Small intestine (tissue), 7 donors: ENCODE data around the gene CER1. TPM values are rescaled to one million over a fixed set of nuclear protein-coding genes. Genes with fewer than 3 reads are reported as not detected.

ENCODE experiments used
- DNase-seq, 2 donors: peaks; one replicate each; pipeline versions ENCODE4 v3.0.0 to v3.0.0-alpha.2; 2013
- FAIRE-seq: peaks from 2 replicates; lab custom pipeline; 2012; peaks lifted over from hg19 to GRCh38; lab: Jason Lieb, UNC
- H3K27ac ChIP-seq, 3 donors: one replicate each; pipeline ENCODE4 v1.5.1; 2013; ENCODE audit warnings: low read length in 2 of 3, mild to moderate bottlenecking in 2 of 3, control low read depth in 1 of 3, inconsistent platforms in 1 of 3, low read depth in 1 of 3, moderate library complexity in 1 of 3
- H3K27me3 ChIP-seq, 3 donors: one replicate each; pipeline ENCODE4 v1.6.1; 2013; ENCODE audit warnings: low read length in 3 of 3, inconsistent platforms in 1 of 3; ENCODE audit not compliant: control insufficient read depth in 3 of 3, insufficient read depth in 3 of 3
- H3K36me3 ChIP-seq, 3 donors: one replicate each; pipeline ENCODE4 v1.6.1; 2013; ENCODE audit warnings: low read length in 3 of 3, inconsistent platforms in 1 of 3, low read depth in 1 of 3, mild to moderate bottlenecking in 1 of 3, moderate library complexity in 1 of 3; ENCODE audit not compliant: control insufficient read depth in 3 of 3, insufficient read depth in 2 of 3
- H3K4me1 ChIP-seq, 3 donors: one replicate each; pipeline ENCODE4 v1.6.1; 2013; ENCODE audit warnings: low read length in 2 of 3, inconsistent platforms in 1 of 3, low read depth in 1 of 3, mild to moderate bottlenecking in 1 of 3, moderate library complexity in 1 of 3; ENCODE audit not compliant: control insufficient read depth in 3 of 3, insufficient read depth in 2 of 3
- H3K4me3 ChIP-seq, 3 donors: one replicate each; pipeline ENCODE4 v1.5.1; 2013; ENCODE audit warnings: low read length in 3 of 3, control low read depth in 1 of 3, inconsistent platforms in 1 of 3, low read depth in 1 of 3, mild to moderate bottlenecking in 1 of 3, moderate library complexity in 1 of 3
- H3K9me3 ChIP-seq, 2 donors: one replicate each; pipeline ENCODE4 v1.6.1; 2013; ENCODE audit warnings: low read depth in 1 of 2, low read length in 1 of 2; ENCODE audit not compliant: control insufficient read depth in 2 of 2, insufficient read depth in 1 of 2
- WGBS, 3 donors: extraction: QIAGEN DNeasy Blood & Tissue Kit; methylation state at CpG; one replicate each; pipeline ENCODE4 v1.1.7; 2013; 5-methylcytosine and 5-hydroxymethylcytosine counted together
- polyA plus RNA-seq, 4 donors: library from polyadenylated mRNA; stranded (reverse) in 3 of 4; unstranded in 1 of 4; fragments of 200-250 nt in 3 of 4; fragments of 120-200 nt in 1 of 4; gene quantifications; one replicate each; pipeline versions ENCODE4 v1.2.1 to v1.2.3, GENCODE V29; 2013
- donor health status: healthy with polysubstance abuse.
- donor health status: control.
- donor health status: control.
- donor health status: Bipolar disorder and iron deficiency.
- donor health status: healthy.

CER1 gene
- polyA plus RNA-seq, 4 donors, result 0.04 TPM; not detected in 3

DNA sequence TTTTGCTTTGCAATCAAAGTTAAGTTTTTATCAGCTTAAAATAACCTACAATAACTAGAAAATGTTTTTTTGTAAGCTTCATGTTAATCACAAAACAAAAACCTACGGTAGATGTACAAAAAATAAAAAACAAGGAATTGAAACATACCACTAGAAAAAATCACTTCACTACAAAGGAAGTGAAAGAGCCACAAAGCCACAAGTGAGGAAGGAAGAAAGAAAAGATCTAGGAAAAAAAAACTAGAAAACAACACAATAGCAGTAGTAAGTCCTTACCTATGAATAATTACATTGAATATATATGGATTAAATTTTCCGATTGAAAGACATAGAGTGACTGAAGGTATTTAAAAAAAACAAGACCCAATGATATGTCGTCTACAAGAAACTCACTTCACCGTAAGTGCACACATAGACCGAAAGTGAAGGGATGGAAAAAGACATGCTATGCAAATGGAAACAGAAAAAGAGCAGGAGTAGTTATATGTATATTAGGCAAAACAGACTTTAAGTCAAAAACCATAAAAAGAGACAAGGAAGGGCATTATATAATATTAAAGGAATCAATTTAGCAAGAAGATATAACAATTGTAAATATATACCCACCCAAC is 15.9 kb downstream of the CER1 start:
- FAIRE-seq (no peak), DNase-seq (no peak)
- no peak overlapping the region for H3K4me3 ChIP-seq
- 84 to 90% (median 88%) methylated on average over 5 of the region's 5 CpGs for WGBS, 3 donors
- H3K27me3 ChIP-seq, result no peaks in the 10 kb centered on the region
- H3K36me3 ChIP-seq, result no peaks in the 10 kb centered on the region
- no peaks in the 10 kb centered on the region for H3K4me1 ChIP-seq
- no peak overlapping the region for H3K27ac ChIP-seq
- peaks cover 0 to 10% of the 10 kb centered on the region in 2 donors for H3K9me3 ChIP-seq

DNA sequence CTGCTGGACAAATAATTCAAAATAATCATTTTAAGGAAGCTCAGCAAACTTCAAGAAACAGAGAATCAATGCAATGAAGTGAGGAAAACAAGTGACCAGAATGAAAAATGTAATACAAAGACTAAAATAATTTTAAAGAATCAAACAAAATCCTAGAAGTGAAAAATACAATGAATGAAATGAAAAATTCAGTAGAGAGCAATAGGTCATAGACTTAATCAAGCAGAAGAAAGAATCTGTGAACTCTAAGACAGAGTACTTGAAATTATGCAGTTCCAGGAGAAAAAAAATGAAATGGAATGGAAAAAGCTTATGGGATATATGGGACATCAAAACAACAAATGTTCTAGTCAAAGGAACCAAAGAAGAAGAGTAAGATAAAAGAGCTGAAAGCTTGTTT is 17.5 kb downstream of the CER1 start:
- Histone ChIP-seq H3K27ac (no peak overlapping the region), H3K9me3 (peaks cover 0 to 10% of the 10 kb centered on the region in 2 donors), H3K4me3 (no peak overlapping the region), H3K27me3 (peaks cover 0 to 3% (median 0%) of the 10 kb centered on the region in 3 donors), H3K4me1 (no peaks in the 10 kb centered on the region), H3K36me3 (no peaks in the 10 kb centered on the region)
- DNase-seq, result no peak
- FAIRE-seq, result no peak

DNA sequence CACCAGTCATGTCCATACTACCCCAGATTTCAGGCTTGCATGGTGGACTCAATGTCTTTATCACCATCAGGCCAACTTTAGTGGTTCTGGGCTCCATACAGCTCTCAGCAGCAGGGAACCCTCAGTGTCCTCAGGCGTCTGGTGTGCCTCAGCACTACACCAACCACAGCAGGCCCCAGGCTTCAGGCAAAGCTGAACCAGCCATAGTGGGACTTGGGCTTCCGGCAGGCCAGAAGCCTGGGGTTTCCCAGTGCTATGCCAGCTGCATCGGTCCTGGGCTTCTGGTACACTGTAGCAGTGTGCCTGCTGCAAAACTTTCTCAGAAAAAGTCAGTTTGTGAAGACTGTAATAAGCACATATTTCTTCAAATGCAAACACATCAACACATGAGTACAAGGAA is 18.3 kb downstream of the CER1 start:
- Histone ChIP-seq H3K27me3 (peaks cover 0 to 3% (median 0%) of the 10 kb centered on the region in 3 donors), H3K4me1 (no peaks in the 10 kb centered on the region)
- no peak for FAIRE-seq

DNA sequence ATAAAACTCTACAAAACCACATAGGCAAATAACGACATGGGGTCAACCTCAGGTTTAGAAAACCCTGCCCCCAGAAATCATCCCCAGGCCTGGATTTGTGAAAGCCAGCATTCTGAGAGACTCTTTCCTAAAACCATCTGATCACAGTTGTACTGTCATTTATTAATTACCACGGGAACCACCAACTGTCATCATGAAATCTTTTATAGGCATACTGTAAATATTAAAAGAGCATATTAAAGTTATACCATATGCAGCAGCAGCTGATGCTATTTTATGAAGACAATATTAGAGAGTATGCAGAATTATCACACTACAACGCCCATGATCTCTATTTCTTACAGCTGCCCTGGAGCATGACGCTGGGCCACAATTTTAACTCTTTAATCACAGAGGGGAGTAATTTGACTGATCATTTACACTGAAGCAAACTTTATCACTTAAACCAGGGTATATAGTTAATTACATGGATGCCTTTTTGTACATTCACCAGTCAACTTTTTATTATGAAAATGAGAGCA is 20.3 kb downstream of the CER1 start:
- Histone ChIP-seq H3K4me3 (no peak overlapping the region), H3K36me3 (no peaks in the 10 kb centered on the region), H3K27ac (no peak overlapping the region), H3K9me3 (peaks cover 0 to 10% of the 10 kb centered on the region in 2 donors), H3K4me1 (no peaks in the 10 kb centered on the region), H3K27me3 (peaks cover 0 to 3% (median 0%) of the 10 kb centered on the region in 3 donors)
- no peak for FAIRE-seq
- no peak for DNase-seq
- WGBS, 3 donors, result 37 to 56% (median 53%) methylated on average over 4 of the region's 4 CpGs

More for the DNA sequence above, 18.3 kb downstream of the CER1 start:
- Histone ChIP-seq H3K36me3 (no peaks in the 10 kb centered on the region), H3K9me3 (peaks cover 0 to 10% of the 10 kb centered on the region in 2 donors), H3K4me3 (no peak overlapping the region), H3K27ac (no peak overlapping the region)
- no peak for DNase-seq
- WGBS, 3 donors, result 87 to 95% (median 88%) methylated on average over 3 of the region's 3 CpGs

DNA sequence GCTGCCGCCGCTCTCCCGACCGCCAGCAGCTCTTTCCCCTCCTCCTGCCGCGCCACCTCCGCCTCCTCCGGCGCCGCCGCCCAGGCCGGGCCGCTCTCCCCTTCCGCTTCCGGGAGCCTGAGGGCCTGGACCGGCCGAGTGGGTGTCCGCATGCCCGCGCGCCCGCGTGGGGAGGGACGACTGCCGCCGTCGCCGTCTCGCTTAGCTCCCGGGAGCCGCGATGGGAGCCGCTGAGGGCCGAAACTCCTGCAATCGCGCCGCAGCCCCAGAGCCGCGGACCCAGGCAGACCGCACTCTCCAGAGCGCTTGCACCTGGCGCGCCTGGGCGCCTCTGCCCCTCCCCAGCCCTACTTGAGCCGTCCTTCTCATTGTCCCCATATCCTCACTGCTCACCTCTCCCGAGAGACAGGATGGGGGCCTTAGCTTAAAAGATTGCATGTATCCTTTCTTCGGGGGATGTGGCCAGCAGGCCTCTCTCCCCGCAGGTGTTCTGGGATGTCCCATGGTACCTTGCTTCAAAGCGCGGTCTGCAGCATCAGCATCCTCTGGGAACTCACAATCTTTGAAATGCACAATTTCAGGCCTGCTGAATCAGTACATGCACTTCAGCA is 29.2 kb downstream of the CER1 start, which contains the start of gene ZDHHC21:
Gene ZDHHC21, minus strand, starts transcription at position 182 of the 611 bp plus-strand sequence. CDS start 19,092 bp downstream, outside the sequence.
- DNase-seq (peak; percentile 73 to 85), FAIRE-seq (no peak)
- Histone ChIP-seq H3K4me1 (peaks cover 0 to 8% (median 3%) of the 10 kb centered on the region in 3 donors), H3K36me3 (peaks cover 0 to 8% (median 6%) of the 10 kb centered on the region in 3 donors), H3K27ac (peak within 1 kb of the TSS; percentile 47 to 75 (median 60)), H3K9me3 (no peaks in the 10 kb centered on the region), H3K4me3 (peak within 1 kb of the TSS; percentile 66 to 98 (median 79)), H3K27me3 (no peaks in the 10 kb centered on the region)
- 1 to 2% (median 1%) methylated on average over 30 to 50 of the region's 50 CpGs for WGBS, 3 donors

DNA sequence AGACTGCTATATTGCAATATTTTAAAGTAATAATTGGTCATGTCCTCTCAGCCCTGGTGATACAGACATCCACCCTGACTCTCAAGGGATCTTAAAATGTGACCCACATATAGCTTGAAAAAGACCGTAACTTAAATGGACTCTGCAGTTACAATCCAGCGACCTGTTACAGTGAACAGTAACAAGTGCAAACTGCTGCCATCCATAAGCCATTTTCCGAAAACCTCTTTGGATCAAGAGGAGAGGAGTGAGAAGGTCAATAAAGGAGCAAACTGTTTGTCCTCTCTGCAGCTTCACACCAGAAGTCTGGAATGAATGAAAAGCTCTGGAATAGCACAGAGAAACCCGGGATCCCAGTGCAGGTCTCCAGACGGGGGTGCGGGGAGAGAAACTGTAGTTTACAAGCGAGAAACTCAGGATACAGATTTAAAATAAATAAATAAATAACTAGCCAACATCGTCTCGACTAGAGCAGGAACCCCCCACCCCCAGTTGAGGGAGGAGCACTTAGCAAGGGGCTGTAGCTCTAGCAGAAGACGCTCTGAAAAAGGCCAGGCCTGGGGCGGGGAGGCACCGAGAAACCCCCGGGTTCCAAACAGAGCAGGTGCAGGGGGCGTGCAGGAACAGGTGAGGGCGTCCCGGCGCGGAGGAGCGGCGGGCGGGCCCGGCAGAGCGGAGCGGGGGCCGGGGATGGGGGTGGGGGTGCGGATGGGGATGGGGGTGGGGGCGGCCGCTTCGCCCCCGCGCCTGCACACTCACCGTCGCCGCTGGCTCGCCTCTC is 29.9 kb downstream of the CER1 start:
- 1% methylated on average over 17 to 33 of the region's 35 CpGs for WGBS, 3 donors
- Histone ChIP-seq H3K27me3 (no peaks in the 10 kb centered on the region), H3K4me1 (peaks cover 0 to 8% (median 3%) of the 10 kb centered on the region in 3 donors), H3K4me3 (peak overlapping the region; percentile 66 to 98 (median 79)), H3K36me3 (peaks cover 0 to 12% (median 6%) of the 10 kb centered on the region in 3 donors), H3K27ac (peak overlapping the region; percentile 43 to 75 (median 47)), H3K9me3 (no peaks in the 10 kb centered on the region)
- DNase-seq (peak; percentile 52 to 60), FAIRE-seq (no peak)

DNA sequence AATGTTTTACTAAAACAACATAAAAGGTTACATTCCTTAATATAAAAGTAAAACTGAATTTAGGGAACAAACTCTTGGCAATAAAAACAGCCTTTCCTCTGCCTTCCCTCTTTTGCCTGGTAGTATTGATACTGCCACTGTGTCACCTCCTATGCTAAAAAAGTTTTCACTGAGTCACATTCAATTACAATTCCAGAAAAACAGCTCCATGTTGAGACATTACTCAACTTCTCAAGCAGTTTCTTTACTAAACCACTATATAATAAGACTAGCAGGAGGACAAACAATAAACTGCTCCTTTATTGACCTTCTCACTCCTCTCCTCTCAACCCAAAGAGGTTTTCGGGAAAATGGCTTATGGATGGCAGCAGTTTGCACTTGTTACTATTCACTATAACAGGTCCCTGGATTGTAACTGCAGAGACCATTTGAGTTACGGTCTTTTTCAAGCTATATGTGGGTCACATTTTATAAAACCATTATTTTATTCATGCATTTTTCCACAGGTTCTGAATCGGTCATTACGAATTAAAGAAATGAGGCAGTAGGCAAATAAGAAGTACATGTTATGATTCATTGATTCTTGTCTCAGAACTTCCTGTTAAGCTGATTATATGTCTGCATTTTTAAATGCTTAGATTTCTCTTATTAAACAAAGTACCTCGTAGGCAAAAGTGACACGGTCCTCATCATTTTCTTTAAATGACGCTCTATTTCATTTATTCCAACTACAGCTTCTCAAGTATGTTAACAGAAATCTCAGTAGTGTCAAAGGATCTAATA is 31.4 kb downstream of the CER1 start:
- Histone ChIP-seq H3K9me3 (no peaks in the 10 kb centered on the region), H3K27ac (no peak overlapping the region), H3K4me1 (peaks cover 0 to 8% (median 3%) of the 10 kb centered on the region in 3 donors), H3K36me3 (peaks cover 2 to 12% (median 10%) of the 10 kb centered on the region in 3 donors), H3K4me3 (no peak overlapping the region), H3K27me3 (no peaks in the 10 kb centered on the region)
- WGBS, 3 donors, result 63 to 74% (median 66%) methylated on average over 7 of the region's 7 CpGs
- DNase-seq (no peak), FAIRE-seq (no peak)
